AG08395 (cell line): ENCODE results near the gene DDIT4L.
"Not testable (repeated sequence)": the region's sequence is repeated elsewhere in the genome, so short reads cannot be mapped to it uniquely, and the experiment has no call there.

Experiments used
- DNase-seq: peaks from one replicate; pipeline ENCODE4 v3.0.0; 2012; ENCODE audit warnings: mixed read lengths, low spot score

Gene DDIT4L

GRCh38 chr4:100189820-100190642 lies at the start of gene DDIT4L:
Gene DDIT4L, minus strand, starts transcription at chr4:100190468. Its CDS starts 485 bp downstream, at chr4:100189983.
- DNase-seq = peak; percentile 57

- DNase-seq = no peak
Observed at GRCh38 chr4:100240008-100240407, 49.7 kb upstream of the DDIT4L start.

DNA sequence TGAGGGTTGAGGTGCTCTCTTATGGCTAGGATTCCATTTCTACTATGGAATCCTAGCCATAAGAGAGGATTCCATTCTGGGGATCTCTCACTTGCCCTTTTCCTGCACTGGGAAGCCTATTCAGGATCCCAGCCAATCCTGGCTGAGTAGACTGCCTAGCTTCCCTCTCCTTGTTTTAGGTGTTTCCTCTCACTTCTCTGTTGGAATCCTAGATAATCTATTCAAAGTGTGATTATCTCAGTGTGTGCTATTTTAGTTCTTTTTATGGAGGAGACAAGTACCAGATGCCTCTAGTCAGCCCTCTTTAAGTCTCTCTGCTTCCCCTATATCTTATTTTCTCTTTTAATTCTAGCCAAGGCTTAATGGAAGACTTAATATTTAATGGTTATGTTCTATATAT lies 34.5 kb upstream of the DDIT4L start:
- no peak for DNase-seq

- no peak for DNase-seq
Observed at GRCh38 chr4:100224160-100224559, 33.9 kb upstream of the DDIT4L start.

DNA sequence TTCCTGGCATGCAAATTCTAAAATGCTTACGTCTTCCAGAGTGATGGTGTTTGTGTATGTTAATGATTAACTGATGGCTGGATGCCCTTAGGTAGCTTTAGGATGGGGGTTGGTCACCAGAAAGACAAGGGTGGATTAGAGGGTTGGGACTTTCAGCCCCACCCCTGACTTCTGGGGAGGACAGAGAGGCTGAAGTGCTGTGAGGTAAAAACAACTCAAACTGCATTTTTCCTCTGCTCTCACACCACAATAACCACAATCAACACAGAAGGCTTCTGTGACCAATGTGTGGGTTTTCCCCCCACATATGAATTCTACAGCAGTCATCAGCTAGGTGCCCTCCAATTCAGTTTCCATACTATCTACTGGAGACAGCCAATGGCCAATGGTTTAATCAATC lies 18.7 kb upstream of the DDIT4L start:
- no peak for DNase-seq

GRCh38 chr4:100208459-100208858 lies 18.2 kb upstream of the DDIT4L start:
- DNase-seq = no peak

GRCh38 chr4:100206850-100207249 lies 16.6 kb upstream of the DDIT4L start:
- DNase-seq = no peak

DNA sequence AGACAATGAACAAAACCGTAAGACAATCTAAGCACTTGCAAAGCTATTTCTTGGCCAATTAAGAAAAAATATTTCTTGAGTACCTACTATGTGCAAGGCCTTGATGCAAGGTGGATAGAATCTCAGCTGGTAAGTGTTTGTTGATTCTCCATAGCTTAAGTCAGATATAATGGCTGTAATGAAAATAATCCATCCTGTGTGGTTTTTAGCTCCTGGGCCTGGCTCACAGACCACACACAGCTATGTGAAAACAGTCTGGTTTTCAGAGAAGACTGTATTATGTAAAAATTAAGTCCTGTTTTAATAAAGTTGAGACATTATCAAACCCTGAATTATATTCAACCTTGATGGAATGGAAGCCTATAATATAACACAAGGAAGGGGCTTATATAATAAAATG lies 7.8 kb upstream of the DDIT4L start:
- no peak for DNase-seq

DNA sequence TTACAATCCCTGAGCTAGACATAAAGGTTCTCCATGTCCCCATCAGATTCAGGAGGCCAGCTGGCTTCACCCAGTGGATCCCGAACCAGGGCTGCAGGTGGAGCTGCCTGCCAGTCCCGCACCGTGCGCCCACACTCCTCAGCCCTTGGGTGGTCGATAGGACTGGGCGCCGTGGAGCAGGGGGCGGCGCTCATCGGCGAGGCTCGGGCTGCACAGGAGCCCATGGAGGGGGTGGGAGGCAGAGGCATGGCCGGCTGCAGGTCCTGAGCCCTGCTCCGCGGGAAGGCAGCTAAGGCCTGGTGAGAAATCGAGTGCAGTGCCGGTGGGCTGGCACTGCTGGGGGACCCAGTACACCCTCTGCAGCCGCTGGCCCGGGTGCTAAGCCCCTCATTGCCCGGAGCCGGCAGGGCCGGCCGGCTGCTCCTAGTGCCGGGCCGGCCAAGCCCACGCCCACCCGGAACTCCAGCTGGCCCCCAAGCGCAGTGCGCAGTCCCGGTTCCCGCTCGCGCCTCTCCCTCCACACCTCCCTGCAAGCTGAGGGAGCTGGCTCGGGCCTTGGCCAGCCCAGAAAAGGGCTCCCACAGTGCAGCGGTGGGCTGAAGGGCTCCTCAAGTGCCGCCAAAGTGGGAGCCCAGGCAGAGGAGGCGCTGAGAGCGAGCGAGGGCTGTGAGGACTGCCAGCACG lies 6.3 kb upstream of the DDIT4L start:
- DNase-seq = not testable (repeated sequence)

DNA sequence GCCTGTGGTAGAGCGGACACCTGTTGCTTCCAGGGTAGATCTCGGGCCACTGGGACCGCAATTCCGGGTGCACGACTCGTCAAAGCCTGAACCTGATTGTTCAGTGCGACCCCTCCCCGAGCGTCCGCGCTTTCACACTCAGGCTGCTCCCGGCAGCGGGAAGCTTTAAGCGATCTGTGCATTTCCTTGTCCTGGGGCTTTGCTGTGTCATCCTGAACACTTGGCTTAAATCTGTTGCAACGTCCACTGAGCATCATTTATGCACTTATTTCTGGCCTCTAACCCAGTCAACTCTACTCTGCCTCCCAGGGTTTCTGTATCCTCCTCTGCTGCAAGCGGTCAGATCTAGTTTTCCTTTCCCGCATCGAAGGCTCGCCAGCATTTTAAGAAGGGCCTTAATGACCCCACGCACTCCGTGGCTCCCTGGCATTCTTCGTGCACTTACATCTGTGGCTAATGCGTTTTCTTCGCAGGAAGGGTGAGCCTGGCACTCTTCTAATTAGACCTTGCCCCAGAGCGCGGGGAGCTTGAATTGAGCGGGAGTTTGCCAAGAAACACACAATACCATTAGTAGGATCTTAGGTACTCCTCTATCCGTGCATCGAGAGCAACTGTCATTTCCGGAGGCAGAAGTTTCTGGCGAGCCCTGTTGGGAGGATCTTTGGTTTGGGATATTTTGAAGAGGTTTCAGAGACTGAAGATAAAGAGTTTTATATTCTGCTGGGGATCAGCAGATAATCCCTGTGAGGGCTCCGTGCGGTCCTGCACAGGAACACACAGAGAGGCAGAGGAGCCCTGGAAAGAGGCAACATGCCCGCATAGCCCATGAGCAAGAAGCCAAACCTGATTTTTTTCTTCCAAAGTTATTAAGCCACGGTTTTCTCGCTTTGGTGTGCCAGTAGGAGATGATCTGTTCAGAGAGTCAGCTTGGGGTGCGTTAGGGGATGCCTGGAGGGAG lies 654 bp upstream of the DDIT4L start:
- peak; percentile 17 for DNase-seq

GRCh38 chr4:100188829-100189228 lies 1.4 kb downstream of the DDIT4L start:
- no peak for DNase-seq

GRCh38 chr4:100187781-100188180 lies 2.5 kb downstream of the DDIT4L start:
- no peak for DNase-seq

DNA sequence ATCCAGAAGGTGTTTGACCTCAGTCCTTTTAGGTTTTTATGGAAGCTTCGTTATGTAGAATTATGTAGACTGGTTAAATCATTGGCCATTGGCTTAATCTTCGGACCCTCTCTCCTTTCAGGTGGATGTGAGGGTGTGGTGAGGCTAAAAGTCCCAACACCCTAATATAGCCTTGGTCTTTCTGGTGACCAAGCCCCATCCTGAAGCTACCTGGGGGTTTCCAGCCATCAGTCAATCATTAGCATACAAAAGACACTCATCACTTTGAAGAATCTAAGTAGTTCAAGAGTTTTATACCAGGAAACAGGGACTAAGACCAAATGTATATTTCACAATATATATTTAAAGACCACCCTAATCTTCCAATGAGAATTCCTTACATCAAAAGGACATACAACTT lies 5.5 kb downstream of the DDIT4L start:
- DNase-seq = no peak

GRCh38 chr4:100177855-100178254 lies 12.4 kb downstream of the DDIT4L start:
- no peak for DNase-seq

DNA sequence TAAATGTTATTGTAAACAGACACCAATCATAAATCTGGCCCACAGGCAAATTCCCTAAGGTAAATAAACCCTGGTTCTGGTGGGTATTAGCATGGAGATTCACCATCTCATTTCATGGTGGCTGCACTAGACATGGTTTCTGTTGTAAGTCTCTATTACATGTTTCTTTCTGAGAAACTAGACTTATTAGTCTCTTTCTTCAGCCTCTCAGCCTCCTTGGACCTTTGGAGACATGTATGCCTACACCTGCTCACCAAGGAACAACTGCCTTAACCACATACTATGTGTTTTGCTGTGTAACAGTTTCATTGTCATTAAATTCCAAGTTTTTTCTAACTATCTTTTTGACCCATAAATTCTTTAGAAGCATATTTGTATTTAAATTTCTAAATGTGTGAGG lies 13.1 kb downstream of the DDIT4L start:
- no peak for DNase-seq

DNA sequence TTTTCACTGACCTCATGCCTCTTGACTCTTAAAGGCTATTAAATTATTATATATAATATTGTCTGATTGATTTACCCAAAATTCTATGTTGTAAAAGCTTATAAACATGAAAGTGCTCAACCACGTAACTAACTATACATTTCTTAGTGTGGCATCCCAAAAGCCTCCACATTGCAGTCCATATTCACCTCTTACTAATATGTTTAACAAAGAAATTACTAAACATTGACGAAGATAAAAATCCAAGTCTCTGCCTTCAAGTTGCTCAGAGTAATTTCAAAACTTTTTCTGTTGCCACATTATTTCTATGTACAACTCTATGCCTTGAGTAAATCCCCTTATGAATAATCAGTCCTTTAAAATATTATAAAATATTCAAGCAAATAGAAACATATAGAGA lies 14.4 kb downstream of the DDIT4L start:
- DNase-seq = no peak

DNA sequence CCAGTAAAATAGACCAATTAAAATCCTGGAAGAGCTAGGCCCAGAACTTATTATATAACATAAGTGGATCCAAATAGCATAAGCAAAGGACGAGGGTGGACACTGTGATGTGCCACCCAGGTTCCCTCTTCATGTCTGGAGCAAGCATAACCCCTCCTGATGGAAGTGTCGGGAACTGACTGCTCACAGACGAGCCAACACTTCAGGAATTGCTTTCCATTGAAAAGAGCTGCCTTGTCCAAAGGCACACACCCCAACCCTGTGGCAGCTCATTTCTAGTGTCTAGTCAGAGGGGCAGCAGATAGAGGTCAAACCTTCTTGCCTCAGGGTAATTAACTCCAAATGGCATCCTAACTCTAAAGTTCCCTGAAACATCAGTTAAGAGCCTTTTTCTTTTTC lies 15.3 kb downstream of the DDIT4L start:
- DNase-seq = no peak

- no peak for DNase-seq
Observed at GRCh38 chr4:100170986-100171385, 19.3 kb downstream of the DDIT4L start.

DNA sequence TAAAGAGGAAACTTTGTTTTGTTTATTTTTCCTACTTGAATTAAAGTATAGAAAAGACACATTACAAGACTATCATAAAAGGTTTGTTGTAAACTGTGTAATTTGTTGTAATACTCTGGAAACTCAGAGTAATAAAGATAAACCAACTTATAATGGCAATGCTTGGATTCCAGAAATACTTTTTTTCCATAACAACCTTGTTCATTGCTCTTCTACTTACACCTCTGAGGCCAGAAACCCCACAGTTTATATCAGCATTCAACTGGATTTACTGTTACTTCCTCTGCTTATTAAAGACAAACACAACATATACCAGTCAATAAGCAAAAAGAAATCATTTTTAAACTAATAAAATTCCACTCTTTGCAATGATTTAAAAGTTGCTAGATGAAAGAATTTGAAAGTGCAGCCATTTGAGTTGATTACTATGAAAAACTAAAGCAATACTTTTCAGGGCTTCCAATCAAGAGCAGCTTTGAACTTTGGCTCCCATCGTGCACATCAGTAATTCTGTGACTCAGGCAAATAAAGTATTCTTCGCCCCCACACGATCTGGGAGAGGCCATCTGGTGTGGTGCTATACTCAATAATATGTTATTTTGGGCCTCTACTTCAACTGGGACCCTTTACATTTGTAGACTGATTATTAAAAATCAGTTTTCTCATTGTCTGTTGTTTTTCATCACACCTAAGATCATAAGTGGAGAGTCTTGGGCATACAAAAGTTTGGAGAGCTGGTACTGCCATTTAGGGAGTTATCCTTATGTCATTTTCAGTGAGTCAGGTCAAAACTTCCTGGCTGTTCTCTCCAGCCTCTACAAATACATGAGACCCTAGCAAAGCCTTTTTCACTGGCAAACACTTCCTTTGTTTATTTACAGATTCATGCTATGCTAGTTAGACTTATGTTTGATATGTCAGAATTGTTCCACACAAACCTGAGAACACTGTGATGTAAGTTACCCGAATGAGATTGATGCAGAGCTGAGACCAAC lies 20.5 kb downstream of the DDIT4L start:
- peak; percentile 12 for DNase-seq

GRCh38 chr4:100168521-100168920 lies 21.7 kb downstream of the DDIT4L start:
- DNase-seq = peak; percentile 80
